ENCODE measurements around the gene SELE.

The SELE gene

DNA sequence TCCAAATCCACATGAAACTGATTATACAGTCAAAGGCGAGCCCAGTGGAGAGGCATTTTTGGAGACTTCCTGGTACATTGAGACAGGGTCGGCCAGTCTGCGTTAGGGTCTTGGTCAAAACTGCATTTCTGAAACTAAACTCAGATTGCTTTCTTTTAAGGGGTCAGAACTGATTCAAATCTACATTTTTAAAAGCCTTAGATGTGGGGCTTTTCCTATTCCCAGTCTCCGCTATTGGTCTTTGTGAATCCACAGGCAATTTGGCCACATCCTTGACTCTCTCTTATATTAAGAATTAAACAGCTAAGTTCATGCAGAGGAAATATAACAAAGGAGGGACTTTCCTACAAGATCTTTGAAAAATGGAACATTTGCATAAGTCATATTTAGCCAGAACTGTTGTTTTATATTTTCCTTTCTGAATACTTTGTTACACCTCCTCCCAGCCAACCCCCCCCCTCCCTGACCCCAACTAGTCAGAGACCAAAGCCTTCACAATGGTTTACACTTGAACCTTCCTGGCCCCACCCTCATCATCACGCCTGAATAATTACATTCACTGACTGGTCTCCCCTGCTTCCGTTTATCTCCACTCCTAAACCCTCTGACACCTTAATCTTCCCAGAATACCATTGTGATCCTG lies 53.4 kb downstream of the SELE start:
- DNase-seq, result peak; percentile 69 to 71

DNA sequence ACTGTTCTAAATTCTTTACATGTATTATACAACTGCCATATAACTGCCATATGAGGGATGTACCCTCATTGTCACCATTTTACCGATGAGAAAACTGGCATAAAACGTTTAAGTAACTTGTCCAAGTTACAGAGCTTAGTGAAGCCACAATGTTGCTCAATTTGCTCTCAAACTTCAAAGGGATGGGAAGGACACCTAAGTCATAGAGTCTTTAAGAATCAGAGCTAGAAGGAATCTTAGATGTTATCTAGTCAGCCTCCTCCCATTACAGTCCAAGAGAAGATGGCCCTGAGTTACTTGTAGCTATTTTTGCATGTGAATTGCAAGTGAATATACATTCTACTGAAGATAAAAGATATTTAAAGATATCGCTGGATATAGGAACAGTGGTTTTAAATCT lies 54.2 kb downstream of the SELE start:
- no peak for DNase-seq

DNA sequence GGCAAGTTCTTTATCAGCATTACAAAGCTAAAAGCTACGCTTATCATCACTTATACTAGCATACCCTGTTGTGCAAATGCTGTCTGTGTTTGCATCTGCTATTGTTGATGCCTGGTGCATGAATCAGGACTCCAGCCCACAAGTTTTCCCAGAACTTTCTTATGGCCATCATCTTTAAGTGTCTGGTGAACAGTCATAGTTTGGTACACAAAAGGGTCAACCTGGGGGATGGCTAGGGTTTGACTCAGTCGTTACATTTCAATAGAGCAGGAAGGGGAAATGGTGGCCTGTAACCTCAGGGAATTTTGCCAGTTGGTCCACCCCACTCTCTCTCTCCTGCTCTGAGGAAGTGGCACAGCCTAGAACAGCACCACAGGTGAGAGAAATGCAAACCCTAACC lies 57.9 kb downstream of the SELE start:
- no peak for DNase-seq

Data from CD4-positive, alpha-beta T cell treated with Interleukin-4 for 1 hour (primary cell).